Mucosa of descending colon (tissue), 3 donors: ENCODE results near the gene ACP7. TPM values are rescaled to one million over a fixed set of nuclear protein-coding genes. Genes with fewer than 3 reads are reported as not detected.

Experiments
- ATAC-seq: fragments of 200-7000 bp; cut with Tn5 transposase; one replicate; pipeline ENCODE4 v1.9.1; 2020; ENCODE audit warnings: mild to moderate bottlenecking, moderate library complexity
- DNase-seq, 3 donors: peaks; one replicate each; pipeline ENCODE4 v3.0.0-alpha.2; 2020
- H3K36me3 ChIP-seq: fragments of 200-600 bp; one replicate; pipeline ENCODE4 v1.8.0; 2021; ENCODE audit warnings: low read depth, mild to moderate bottlenecking
- H3K4me1 ChIP-seq: fragments of 200-600 bp; one replicate; pipeline ENCODE4 v1.8.0; 2021; ENCODE audit warnings: low read depth, mild to moderate bottlenecking
- H3K4me3 ChIP-seq: fragments of 200-600 bp; one replicate; pipeline ENCODE4 v1.8.0; 2021; ENCODE audit warnings: mild to moderate bottlenecking
- H3K9me3 ChIP-seq: fragments of 200-600 bp; one replicate; pipeline ENCODE4 v1.8.0; 2021; ENCODE audit warnings: mild to moderate bottlenecking
- CTCF ChIP-seq: fragments of 200-600 bp; IDR thresholded peaks from one replicate; pipeline ENCODE4 v1.8.0; 2022; ENCODE audit warnings: antibody characterized with exemption, mild to moderate bottlenecking
- intact Hi-C, 2 donors: fragments of 100-400 bp; cut with DNase I in 1 of 2; cut with micrococcal nuclease in 1 of 2; formaldehyde crosslinking; loops; one replicate each; pipeline versions ENCODE4 v1.11.0 to v1.11.1; 2022; cut with DNase I, micrococcal nuclease
- total RNA-seq, 3 donors: library from RNA; stranded (reverse); fragmentation: NEBNext Ultra II Directional in 2 of 3; extraction: Animal tissue kit (Norgen Biotek cat#: 25700) in 2 of 3; gene quantifications; one replicate each; pipeline versions ENCODE4 v1.2.1 to v1.2.4, GENCODE V29; 2021 to 2023
- donor health status: DM: no; HTN: no; CAD: no; lungs with moderate emphysema.
- donor health status: DM: no; HTN: no; CAD: no.
- donor health status: DM: no; HTN: yes; CAD: no.

ACP7 gene
- total RNA-seq, 3 donors from 2014 or later: not detected

GRCh38 chr19:39078436-39079200 is 5.5 kb upstream of the ACP7 start:
- Histone ChIP-seq H3K36me3 (no peaks in the 10 kb centered on the region), H3K4me1 (no peaks in the 10 kb centered on the region), H3K4me3 (no peak overlapping the region), H3K9me3 (no peaks in the 10 kb centered on the region)
- intact Hi-C loops: no loop called here
- TF ChIP-seq CTCF: no peak
- ATAC-seq (no peak), DNase-seq (no peak)

DNA sequence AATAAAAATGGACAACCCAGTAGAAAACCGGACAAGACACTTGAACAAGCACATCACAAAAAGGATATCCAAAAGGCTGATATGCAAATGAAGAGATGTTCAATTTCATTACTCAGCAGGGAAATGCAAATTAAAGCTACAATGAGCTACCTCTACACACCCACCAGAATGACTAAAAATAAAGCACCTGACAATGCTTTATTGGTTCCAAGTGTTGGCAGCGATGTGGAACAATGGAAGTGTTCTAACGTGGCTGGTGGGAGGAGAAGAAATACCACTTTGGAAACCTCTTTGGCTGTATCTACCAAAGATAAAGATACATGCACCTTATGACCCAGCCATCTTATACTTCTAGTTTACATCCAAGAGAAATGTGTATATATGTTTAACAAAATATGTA is 3.7 kb upstream of the ACP7 start:
- DNase-seq: no peak
- H3K4me3 ChIP-seq: no peak overlapping the region
- intact Hi-C loops: no loop called here
- no peak for ATAC-seq
- no peak for TF ChIP-seq CTCF
- peaks cover 3% of the 10 kb centered on the region for H3K4me1 ChIP-seq
- H3K9me3 ChIP-seq: no peaks in the 10 kb centered on the region
- H3K36me3 ChIP-seq: no peaks in the 10 kb centered on the region

GRCh38 chr19:39082167-39082566 is 2.0 kb upstream of the ACP7 start:
- ATAC-seq: no peak
- intact Hi-C loops: no loop called here

DNA sequence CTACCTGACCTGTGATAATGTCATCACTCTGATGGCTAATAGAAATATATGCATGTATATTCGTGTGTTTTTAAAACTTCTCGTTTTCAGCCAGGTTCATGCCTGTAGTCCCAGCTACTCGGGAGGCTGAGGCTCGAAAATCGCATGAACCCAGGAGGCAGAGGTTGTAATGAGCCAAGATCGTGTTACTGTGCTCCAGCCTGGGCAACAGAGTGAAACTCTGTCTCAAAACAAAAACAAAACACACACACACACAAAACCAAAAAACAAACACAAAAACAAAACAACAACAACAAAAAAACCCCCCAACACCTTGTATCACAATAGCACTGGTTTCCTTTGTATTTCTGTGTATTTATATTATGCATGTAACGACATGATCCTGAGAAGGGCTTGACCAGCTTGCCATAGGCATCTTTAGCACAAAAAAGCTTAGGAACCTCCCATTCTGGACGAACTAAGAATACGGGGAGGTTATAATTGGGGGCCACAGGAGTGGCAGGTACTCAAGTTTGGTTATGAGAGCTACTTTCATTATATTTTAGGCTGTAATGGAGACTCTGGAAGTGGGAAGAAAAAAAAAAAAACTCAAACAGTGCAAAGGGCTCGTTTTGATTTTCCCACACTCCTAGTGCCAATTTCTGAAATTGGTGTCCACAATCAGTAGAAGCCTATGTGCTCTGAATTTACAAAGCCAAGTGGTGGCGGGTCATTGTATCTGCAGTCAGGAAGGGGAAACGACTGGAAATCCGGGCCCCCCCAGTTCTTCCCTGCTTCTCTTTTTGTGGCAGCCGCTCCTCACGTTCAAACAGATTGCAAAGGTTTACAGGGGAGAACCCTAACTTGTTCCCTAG is 1.2 kb upstream of the ACP7 start:
- H3K4me1 ChIP-seq: peaks cover 3% of the 10 kb centered on the region
- TF ChIP-seq CTCF: no peak
- H3K36me3 ChIP-seq: no peaks in the 10 kb centered on the region
- ATAC-seq (no peak), DNase-seq (no peak)
- no peak overlapping the region for H3K4me3 ChIP-seq
- H3K9me3 ChIP-seq: no peaks in the 10 kb centered on the region
- intact Hi-C loops: no loop called here

More at GRCh38 chr19:39082167-39082566, 2.0 kb upstream of the ACP7 start:
- H3K9me3 ChIP-seq: no peaks in the 10 kb centered on the region
- H3K4me1 ChIP-seq: peaks cover 3% of the 10 kb centered on the region
- H3K4me3 ChIP-seq: no peak overlapping the region
- no peak for DNase-seq
- no peaks in the 10 kb centered on the region for H3K36me3 ChIP-seq
- no peak for TF ChIP-seq CTCF

GRCh38 chr19:39083599-39083982 is 577 bp upstream of the ACP7 start:
- no peak for TF ChIP-seq CTCF
- H3K9me3 ChIP-seq: no peaks in the 10 kb centered on the region
- H3K4me3 ChIP-seq: no peak overlapping the region
- H3K4me1 ChIP-seq: peaks cover 3% of the 10 kb centered on the region
- H3K36me3 ChIP-seq: no peaks in the 10 kb centered on the region
- ATAC-seq (no peak), DNase-seq (no peak)
- intact Hi-C loops: no loop called here
